ENCODE results near the gene ASAP2. TPM values are rescaled to one million over a fixed set of nuclear protein-coding genes. Genes with fewer than 3 reads are reported as not detected.
A peak's percentile ranks its signal among the peaks of the same experiment; 100 is the strongest.

ASAP2 gene
- polyA plus RNA-seq, 4 donors: 50.7 to 60.8 (median 58.3) TPM

DNA sequence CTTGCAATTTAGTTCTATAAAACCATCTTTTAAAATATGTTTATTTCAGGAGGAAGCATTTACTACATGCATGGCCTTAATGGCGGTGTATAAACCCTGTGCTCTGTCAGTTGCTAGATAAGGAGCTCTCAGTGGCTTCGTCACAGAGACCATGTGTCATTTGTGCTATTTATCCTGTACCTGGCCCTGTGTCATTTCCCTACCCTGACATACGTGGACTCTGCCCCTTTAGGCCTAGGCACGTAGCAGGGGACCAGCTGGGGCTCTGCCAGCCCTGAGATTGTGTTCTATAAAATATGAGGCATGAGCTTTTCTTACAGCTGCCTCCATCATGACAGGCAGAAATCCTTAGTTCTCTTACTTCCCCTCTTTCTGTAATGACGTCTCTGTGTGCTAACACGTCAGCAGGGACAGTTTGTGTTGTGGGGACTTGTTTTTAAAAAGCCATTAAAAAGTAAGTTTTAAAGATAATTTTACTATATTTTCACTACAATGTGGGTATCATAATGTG lies 128.8 kb downstream of the ASAP2 start:
- no peak for DNase-seq (ENCODE audit: low read depth in 4 of 4, low spot score in 2 of 4)

- no peak for DNase-seq (ENCODE audit: low read depth in 4 of 4, low spot score in 2 of 4)
Observed at GRCh38 chr2:9336241-9336575, 129.6 kb downstream of the ASAP2 start.

DNA sequence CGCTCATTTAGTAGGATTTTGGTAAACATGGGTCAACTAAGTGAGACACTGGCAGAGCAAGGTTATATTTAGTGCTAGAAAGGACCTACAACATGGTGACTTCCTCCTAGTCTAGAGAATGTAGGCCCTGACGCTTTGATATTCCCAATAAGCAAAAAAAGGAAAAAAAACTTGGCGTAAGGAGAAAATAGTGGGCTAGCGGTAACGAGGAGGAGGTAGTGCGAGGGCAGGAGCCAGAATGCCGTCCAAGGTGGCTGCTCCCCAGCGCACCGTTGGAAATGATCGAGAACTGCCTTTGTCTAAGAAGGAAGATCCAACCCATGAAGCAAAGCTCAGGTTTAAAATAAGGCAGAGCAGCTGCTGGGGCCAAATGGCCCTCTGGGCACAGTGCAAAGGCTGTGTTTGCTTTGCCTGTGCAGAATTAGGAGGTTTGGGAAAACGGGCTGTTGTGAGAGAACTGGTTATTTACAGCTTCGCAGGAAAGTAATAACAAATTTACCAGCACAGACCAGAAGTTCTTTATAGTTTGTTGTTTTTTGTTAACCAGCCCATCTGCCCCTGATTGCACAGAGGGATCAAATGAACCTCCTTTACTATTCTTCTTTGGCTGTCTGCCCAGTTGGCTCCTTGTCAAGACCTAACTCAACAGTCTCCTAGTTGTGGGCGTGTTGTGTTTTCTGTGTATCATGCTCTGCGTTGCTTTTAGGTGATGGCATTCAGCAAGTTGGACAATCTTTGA lies 130.1 kb downstream of the ASAP2 start:
- peak; percentile 58 to 85 (median 64) for DNase-seq (ENCODE audit: low read depth in 4 of 4, low spot score in 2 of 4)

DNA sequence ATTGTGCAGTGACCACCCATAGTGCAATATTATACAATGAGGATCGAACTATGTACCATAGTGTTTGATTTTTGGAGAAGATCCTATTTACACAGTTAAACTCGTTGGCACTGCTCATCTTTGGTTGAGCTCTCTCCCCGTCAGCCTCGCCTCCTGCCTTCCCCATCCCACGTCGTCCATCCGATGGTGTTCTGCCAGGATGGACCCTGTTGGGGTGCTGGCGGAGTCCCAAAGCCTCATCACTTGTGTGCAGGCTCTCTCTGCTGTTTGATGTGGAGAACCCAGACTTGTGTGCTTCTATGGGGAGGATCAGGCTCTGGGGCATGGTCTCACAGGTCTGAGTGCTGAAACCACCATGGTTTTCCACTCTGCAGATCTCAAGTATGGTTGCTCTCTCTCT lies 131.3 kb downstream of the ASAP2 start:
- DNase-seq (ENCODE audit: low read depth in 4 of 4, low spot score in 2 of 4): no peak

DNA sequence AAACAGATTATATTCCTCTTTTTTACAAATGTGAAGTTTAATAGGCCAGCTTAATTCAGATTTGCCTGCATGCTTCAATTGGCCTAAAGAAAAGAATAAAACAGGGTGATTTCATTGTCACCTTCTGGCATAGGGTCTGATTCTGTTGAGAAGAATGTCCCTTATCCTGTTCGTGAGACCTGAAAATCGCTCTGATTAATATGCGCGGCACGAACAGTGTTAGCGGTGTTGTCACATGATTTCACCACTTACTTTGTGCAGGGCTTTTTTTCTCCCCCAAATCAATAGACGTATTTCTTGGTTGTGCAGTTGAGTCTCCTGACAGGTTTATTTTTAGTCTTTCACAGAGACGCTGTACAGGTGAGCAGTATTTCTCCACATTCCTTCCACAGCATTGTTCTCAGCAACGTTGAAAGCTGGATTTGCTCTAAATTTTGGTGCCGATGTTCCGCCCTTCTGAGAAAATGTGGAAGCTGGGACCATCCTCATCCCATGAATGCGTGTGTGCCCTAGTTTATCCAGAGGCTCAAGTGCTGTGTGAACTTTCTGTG lies 134.8 kb downstream of the ASAP2 start:
- no peak for DNase-seq (ENCODE audit: low read depth in 4 of 4, low spot score in 2 of 4)

GRCh38 chr2:9342659-9343058 lies 136.0 kb downstream of the ASAP2 start:
- no peak for DNase-seq (ENCODE audit: low read depth in 4 of 4, low spot score in 2 of 4)

DNA sequence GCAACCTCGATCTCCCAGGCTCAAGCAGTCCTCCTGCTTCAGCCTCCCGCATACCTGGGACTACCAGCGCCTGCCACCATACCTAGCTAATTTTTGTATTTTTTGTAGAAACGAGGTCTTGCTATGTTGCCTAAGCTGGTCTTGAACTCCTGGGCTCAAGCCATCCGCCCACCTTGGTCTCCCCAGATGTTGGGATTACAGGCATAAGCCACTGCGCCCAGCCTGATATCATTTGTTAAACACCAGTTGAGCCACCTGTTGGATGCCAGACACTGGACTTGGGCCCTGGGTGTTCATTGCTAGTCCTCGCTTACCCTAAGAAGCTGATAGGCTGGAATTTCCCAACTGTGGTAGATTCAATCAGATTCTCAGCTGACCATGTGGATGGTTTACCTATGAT lies 136.9 kb downstream of the ASAP2 start:
- DNase-seq (ENCODE audit: low read depth in 4 of 4, low spot score in 2 of 4): no peak

GRCh38 chr2:9344434-9344833 lies 137.8 kb downstream of the ASAP2 start:
- DNase-seq (ENCODE audit: low read depth in 4 of 4, low spot score in 2 of 4): no peak

GRCh38 chr2:9345343-9345742 lies 138.7 kb downstream of the ASAP2 start:
- DNase-seq (ENCODE audit: low read depth in 4 of 4, low spot score in 2 of 4): no peak

- DNase-seq (ENCODE audit: low read depth in 4 of 4, low spot score in 2 of 4): no peak
Observed at GRCh38 chr2:9345997-9346396, 139.4 kb downstream of the ASAP2 start.

GRCh38 chr2:9346885-9347284 lies 140.3 kb downstream of the ASAP2 start:
- no peak for DNase-seq (ENCODE audit: low read depth in 4 of 4, low spot score in 2 of 4)

DNA sequence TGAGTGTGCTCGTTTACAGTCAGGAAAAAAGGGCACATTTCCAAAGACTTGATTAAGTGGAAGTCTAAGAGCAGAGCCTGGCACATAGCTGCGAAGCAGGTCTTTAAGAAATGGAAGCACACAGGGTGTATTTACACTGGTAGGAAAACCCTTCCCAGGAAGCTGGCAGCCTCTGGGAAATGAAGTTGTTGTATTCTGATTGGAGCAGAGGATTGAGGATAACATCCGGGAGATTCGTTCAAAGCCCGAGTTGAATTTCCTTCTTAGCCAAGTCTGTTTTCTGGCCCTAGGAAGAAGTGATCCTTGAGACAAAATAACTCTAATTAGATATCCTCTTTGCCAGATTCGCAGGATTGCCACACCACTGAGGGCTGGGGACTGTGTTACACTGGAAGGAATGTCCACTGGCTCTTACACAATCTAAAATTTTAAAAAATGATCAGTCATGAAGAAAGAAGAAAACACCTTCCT lies 140.8 kb downstream of the ASAP2 start:
- DNase-seq (ENCODE audit: low read depth in 4 of 4, low spot score in 2 of 4): no peak

- DNase-seq (ENCODE audit: low read depth in 4 of 4, low spot score in 2 of 4): no peak
Observed at GRCh38 chr2:9354318-9354717, 147.7 kb downstream of the ASAP2 start.

GRCh38 chr2:9355270-9355669 lies 148.7 kb downstream of the ASAP2 start:
- no peak for DNase-seq (ENCODE audit: low read depth in 4 of 4, low spot score in 2 of 4)

DNA sequence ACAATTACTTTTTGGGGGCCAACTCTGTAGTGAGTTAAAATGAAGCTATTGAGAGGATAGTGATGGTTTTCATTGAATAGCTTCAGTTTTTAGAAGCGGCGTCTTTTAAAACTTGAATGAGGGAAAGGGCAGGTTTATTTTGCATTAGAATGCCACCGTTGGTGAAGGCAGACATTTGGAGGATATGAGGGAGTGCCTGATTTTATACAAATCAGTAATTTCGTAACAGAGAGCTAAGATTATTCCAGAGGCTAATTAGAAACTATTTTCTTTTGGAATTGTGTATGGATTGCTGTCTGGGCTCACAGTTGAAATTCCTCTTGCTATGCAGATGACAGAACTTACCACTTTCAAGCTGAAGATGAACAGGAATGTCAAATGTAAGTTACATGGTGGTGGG lies 149.1 kb downstream of the ASAP2 start:
- no peak for DNase-seq (ENCODE audit: low read depth in 4 of 4, low spot score in 2 of 4)

DNA sequence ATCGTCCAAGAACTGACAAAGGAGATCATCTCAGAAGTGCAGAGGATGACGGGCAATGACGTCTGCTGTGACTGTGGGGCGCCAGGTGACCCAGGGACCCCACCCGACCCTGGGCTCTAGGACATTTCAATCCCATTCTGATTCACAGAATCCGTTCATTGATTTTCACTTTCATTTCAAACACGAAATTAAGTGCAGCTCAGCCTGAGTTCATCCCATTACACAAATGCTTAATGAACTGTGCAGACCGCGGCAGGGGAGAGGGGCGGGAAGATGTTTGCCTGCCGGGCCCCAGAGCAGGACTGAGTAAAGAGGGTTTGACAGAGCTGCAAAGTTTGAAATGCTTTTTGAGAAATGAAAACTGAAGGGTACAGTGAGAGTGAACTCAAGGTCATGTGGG lies 149.6 kb downstream of the ASAP2 start:
- no peak for DNase-seq (ENCODE audit: low read depth in 4 of 4, low spot score in 2 of 4)

GRCh38 chr2:9358846-9359245 lies 152.2 kb downstream of the ASAP2 start:
- DNase-seq (ENCODE audit: low read depth in 4 of 4, low spot score in 2 of 4): no peak

- no peak for DNase-seq (ENCODE audit: low read depth in 4 of 4, low spot score in 2 of 4)
Observed at GRCh38 chr2:9359463-9359862, 152.9 kb downstream of the ASAP2 start.

GRCh38 chr2:9360110-9360509 lies 153.5 kb downstream of the ASAP2 start:
- DNase-seq (ENCODE audit: low read depth in 4 of 4, low spot score in 2 of 4): no peak

GRCh38 chr2:9360701-9361100 lies 154.1 kb downstream of the ASAP2 start:
- DNase-seq (ENCODE audit: low read depth in 4 of 4, low spot score in 2 of 4): no peak

GRCh38 chr2:9364373-9364772 lies 157.8 kb downstream of the ASAP2 start:
- no peak for DNase-seq (ENCODE audit: low read depth in 4 of 4, low spot score in 2 of 4)

DNA sequence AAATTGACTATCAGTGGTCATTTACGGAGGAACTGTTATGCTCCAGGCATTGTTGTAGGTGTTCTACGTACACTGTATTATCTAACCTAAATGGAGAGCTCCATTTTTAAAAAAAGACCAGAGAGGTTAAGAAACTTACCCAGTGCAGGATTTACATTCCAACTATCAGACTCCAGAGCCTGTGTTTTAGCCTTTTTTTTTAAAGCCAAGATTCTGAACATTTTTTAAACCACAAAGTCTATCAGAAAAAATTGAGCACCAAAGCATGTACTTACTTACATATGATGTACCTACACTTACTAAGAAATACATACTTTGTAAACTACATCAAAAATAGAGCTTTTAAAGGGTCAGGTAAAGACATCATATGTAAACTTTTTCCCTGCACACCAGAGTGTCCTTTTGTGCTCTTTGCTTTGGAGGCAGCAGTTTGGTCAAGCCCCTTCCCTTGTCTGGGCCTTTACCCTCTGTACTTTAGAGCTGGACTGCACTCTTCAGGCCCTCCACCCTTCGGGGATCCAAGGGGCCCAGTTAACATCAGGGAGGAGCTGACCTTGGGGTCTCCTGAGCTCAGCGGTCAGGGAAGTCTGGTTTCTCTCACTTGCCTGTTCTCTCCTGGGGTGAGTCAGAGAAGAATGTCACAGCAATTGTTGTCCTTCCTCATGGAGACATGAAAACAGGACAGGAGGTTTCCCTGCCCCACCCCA lies 158.3 kb downstream of the ASAP2 start:
- DNase-seq (ENCODE audit: low read depth in 4 of 4, low spot score in 2 of 4): no peak
